HUES6 (cell line): ENCODE results near the gene EIF4A2.

Source experiments
- H3K27ac ChIP-seq: 2 replicates; pipeline ENCODE4 v1.7.0; 2013; ENCODE audit warnings: low read depth, mild to moderate bottlenecking, low read length, inconsistent platforms
- H3K27me3 ChIP-seq: 2 replicates; pipeline ENCODE4 v1.6.1; 2013; ENCODE audit warnings: low read length; ENCODE audit not compliant: control insufficient read depth, insufficient read depth
- H3K36me3 ChIP-seq: 2 replicates; pipeline ENCODE4 v1.6.1; 2013; ENCODE audit warnings: low read length; ENCODE audit not compliant: control insufficient read depth, insufficient read depth
- H3K4me1 ChIP-seq: 2 replicates; pipeline ENCODE4 v1.6.1; 2013; ENCODE audit warnings: low read length; ENCODE audit not compliant: control insufficient read depth, insufficient read depth
- H3K4me3 ChIP-seq: 2 replicates; pipeline ENCODE4 v1.5.1; 2013; ENCODE audit warnings: low read depth, low read length
- H3K9ac ChIP-seq: one replicate; pipeline ENCODE4 v1.6.1; 2013; ENCODE audit warnings: mild to moderate bottlenecking, low read length
- H3K9me3 ChIP-seq: 2 replicates; pipeline ENCODE4 v1.6.1; 2013; ENCODE audit warnings: low read depth, low read length; ENCODE audit not compliant: control insufficient read depth, insufficient read depth

The EIF4A2 gene

GRCh38 chr3:186783058-186783730 lies at the start of gene EIF4A2:
EIF4A2 (plus strand) TSS chr3:186783577; CDS start chr3:186783611, 34 bp downstream.
- Histone ChIP-seq H3K9me3 (no peaks in the 10 kb centered on the region), H3K27ac (peak within 1 kb of the TSS; percentile 100), H3K27me3 (no peaks in the 10 kb centered on the region), H3K4me3 (peak within 1 kb of the TSS; percentile 80), H3K9ac (peak within 1 kb of the TSS; percentile 100), H3K36me3 (peaks cover 48% of the 10 kb centered on the region), H3K4me1 (0 out of 2 replicates have a peak, but pooled peaks cover 9% of the 10 kb centered on the region)

GRCh38 chr3:186742618-186743380 lies 40.6 kb upstream of the EIF4A2 start:
- H3K27ac ChIP-seq, result no peak overlapping the region
- H3K9me3 ChIP-seq, result no peaks in the 10 kb centered on the region
- H3K4me3 ChIP-seq, result no peak overlapping the region
- no peaks in the 10 kb centered on the region for H3K36me3 ChIP-seq
- H3K9ac ChIP-seq, result no peak overlapping the region
- peaks cover 23% of the 10 kb centered on the region for H3K4me1 ChIP-seq
- no peaks in the 10 kb centered on the region for H3K27me3 ChIP-seq

GRCh38 chr3:186743666-186744065 lies 39.7 kb upstream of the EIF4A2 start:
- H3K27me3 ChIP-seq, result no peaks in the 10 kb centered on the region
- no peak overlapping the region for H3K9ac ChIP-seq
- no peaks in the 10 kb centered on the region for H3K9me3 ChIP-seq
- H3K4me1 ChIP-seq, result peaks cover 23% of the 10 kb centered on the region
- H3K27ac ChIP-seq, result no peak overlapping the region
- H3K36me3 ChIP-seq, result no peaks in the 10 kb centered on the region
- no peak overlapping the region for H3K4me3 ChIP-seq

- H3K9me3 ChIP-seq, result no peaks in the 10 kb centered on the region
- no peaks in the 10 kb centered on the region for H3K36me3 ChIP-seq
- no peak overlapping the region for H3K4me3 ChIP-seq
- no peak overlapping the region for H3K9ac ChIP-seq
- H3K4me1 ChIP-seq, result peaks cover 9% of the 10 kb centered on the region; the same call in 1 of the 2 replicates
- no peak overlapping the region for H3K27ac ChIP-seq
- no peaks in the 10 kb centered on the region for H3K27me3 ChIP-seq
These were observed 37.4 kb upstream of the EIF4A2 start for GRCh38 chr3:186746008-186746407.

- peaks cover 16% of the 10 kb centered on the region for H3K4me1 ChIP-seq
- no peak overlapping the region for H3K9ac ChIP-seq
- no peaks in the 10 kb centered on the region for H3K27me3 ChIP-seq
- H3K9me3 ChIP-seq, result no peaks in the 10 kb centered on the region
- H3K4me3 ChIP-seq, result no peak overlapping the region
- H3K27ac ChIP-seq, result no peak overlapping the region
- H3K36me3 ChIP-seq, result no peaks in the 10 kb centered on the region
These were observed 33.1 kb upstream of the EIF4A2 start for GRCh38 chr3:186750316-186750715.

GRCh38 chr3:186751480-186751879 lies 31.9 kb upstream of the EIF4A2 start:
- no peaks in the 10 kb centered on the region for H3K36me3 ChIP-seq
- no peak overlapping the region for H3K4me3 ChIP-seq
- peaks cover 10% of the 10 kb centered on the region for H3K4me1 ChIP-seq
- no peaks in the 10 kb centered on the region for H3K27me3 ChIP-seq
- no peak overlapping the region for H3K27ac ChIP-seq
- H3K9me3 ChIP-seq, result no peaks in the 10 kb centered on the region
- no peak overlapping the region for H3K9ac ChIP-seq

- Histone ChIP-seq H3K4me3 (no peak overlapping the region), H3K9me3 (no peaks in the 10 kb centered on the region), H3K27me3 (no peaks in the 10 kb centered on the region), H3K27ac (no peak overlapping the region), H3K9ac (no peak overlapping the region), H3K36me3 (no peaks in the 10 kb centered on the region), H3K4me1 (peaks cover 10% of the 10 kb centered on the region)
These were observed 29.4 kb upstream of the EIF4A2 start for GRCh38 chr3:186754006-186754405.

- Histone ChIP-seq H3K27ac (no peak overlapping the region), H3K4me3 (no peak overlapping the region), H3K4me1 (peaks cover 10% of the 10 kb centered on the region)
These were observed 28.5 kb upstream of the EIF4A2 start for GRCh38 chr3:186754871-186755270.

GRCh38 chr3:186757214-186757613 lies 26.2 kb upstream of the EIF4A2 start:
- Histone ChIP-seq H3K4me1 (peaks cover 5% of the 10 kb centered on the region), H3K27ac (no peak overlapping the region), H3K9me3 (no peaks in the 10 kb centered on the region), H3K27me3 (no peaks in the 10 kb centered on the region), H3K4me3 (no peak overlapping the region), H3K36me3 (no peaks in the 10 kb centered on the region), H3K9ac (no peak overlapping the region)

More at GRCh38 chr3:186754871-186755270, 28.5 kb upstream of the EIF4A2 start:
- H3K9ac ChIP-seq, result no peak overlapping the region
- H3K9me3 ChIP-seq, result no peaks in the 10 kb centered on the region
- H3K27me3 ChIP-seq, result no peaks in the 10 kb centered on the region
- H3K36me3 ChIP-seq, result no peaks in the 10 kb centered on the region

- no peak overlapping the region for H3K9ac ChIP-seq
- no peaks in the 10 kb centered on the region for H3K27me3 ChIP-seq
- peaks cover 5% of the 10 kb centered on the region for H3K4me1 ChIP-seq
- no peak overlapping the region for H3K27ac ChIP-seq
- H3K36me3 ChIP-seq, result no peaks in the 10 kb centered on the region
- no peak overlapping the region for H3K4me3 ChIP-seq
- no peaks in the 10 kb centered on the region for H3K9me3 ChIP-seq
These were observed 25.6 kb upstream of the EIF4A2 start for GRCh38 chr3:186757686-186758220.
